Activated T-cell treated with anti-CD3 and anti-CD28 coated beads, Interleukin-2, amount 50 U/mL, for 24 hours (primary cell): Measurements from ENCODE around the gene ANO10.
"Not testable (repeated sequence)": the region's sequence is repeated elsewhere in the genome, so short reads cannot be mapped to it uniquely, and the experiment has no call there.

ENCODE experiments used
- DNase-seq: peaks from one replicate; pipeline ENCODE4 v3.0.0-alpha.2; 2020
- H3K27ac Mint-ChIP-seq: 2 replicates; pipeline ENCODE4 v1.8.0; 2020; ENCODE audit warnings: mild to moderate bottlenecking, mixed read lengths
- H3K27me3 Mint-ChIP-seq: 2 replicates; pipeline ENCODE4 v1.8.0; 2020; ENCODE audit warnings: mixed read lengths
- H3K36me3 Mint-ChIP-seq: 2 replicates; pipeline ENCODE4 v1.8.0; 2020; ENCODE audit warnings: low read depth, mixed read lengths
- H3K4me1 Mint-ChIP-seq: 2 replicates; pipeline ENCODE4 v1.8.0; 2020; ENCODE audit warnings: low read depth, mixed read lengths
- H3K4me3 Mint-ChIP-seq: 2 replicates; pipeline ENCODE4 v1.8.0; 2020; ENCODE audit warnings: mild to moderate bottlenecking, moderate library complexity, mixed read lengths
- H3K9me3 Mint-ChIP-seq: 2 replicates; pipeline ENCODE4 v1.8.0; 2020; ENCODE audit warnings: mixed read lengths

Gene ANO10

GRCh38 chr3:43621656-43622432, at the start of gene ANO10:
ANO10 (minus strand) TSS chr3:43622011; CDS start chr3:43605852, 16,159 bp downstream.
- Mint-ChIP-seq H3K36me3 (no peaks in the 10 kb centered on the region), H3K27ac (peak within 1 kb of the TSS; percentile 77), H3K4me3 (peak within 1 kb of the TSS; percentile 88), H3K27me3 (no peaks in the 10 kb centered on the region), H3K9me3 (no peaks in the 10 kb centered on the region), H3K4me1 (peaks cover 20% of the 10 kb centered on the region)
- DNase-seq, result peak; percentile 99

- DNase-seq, result no peak
- Mint-ChIP-seq H3K4me1 (no peaks in the 10 kb centered on the region), H3K4me3 (no peak overlapping the region), H3K27ac (no peak overlapping the region), H3K36me3 (no peaks in the 10 kb centered on the region), H3K9me3 (no peaks in the 10 kb centered on the region), H3K27me3 (peaks cover 22% of the 10 kb centered on the region)
Observed at GRCh38 chr3:43670635-43671522, 49.1 kb upstream of the ANO10 start.

GRCh38 chr3:43665011-43665410, 43.2 kb upstream of the ANO10 start:
- H3K27ac Mint-ChIP-seq, H3K9me3 Mint-ChIP-seq, H3K36me3 Mint-ChIP-seq, H3K4me1 Mint-ChIP-seq, H3K4me3 Mint-ChIP-seq, DNase-seq: not testable (repeated sequence)
- peaks cover 32% of the 10 kb centered on the region for H3K27me3 Mint-ChIP-seq

- DNase-seq, H3K4me3 Mint-ChIP-seq, H3K36me3 Mint-ChIP-seq, H3K9me3 Mint-ChIP-seq, H3K4me1 Mint-ChIP-seq, H3K27ac Mint-ChIP-seq: not testable (repeated sequence)
- H3K27me3 Mint-ChIP-seq, result peaks cover 17% of the 10 kb centered on the region
Observed at GRCh38 chr3:43661376-43661775, 39.6 kb upstream of the ANO10 start.

GRCh38 chr3:43659250-43659880, 37.6 kb upstream of the ANO10 start:
- peaks cover 5% of the 10 kb centered on the region for H3K9me3 Mint-ChIP-seq
- no peak overlapping the region for H3K27ac Mint-ChIP-seq
- no peaks in the 10 kb centered on the region for H3K4me1 Mint-ChIP-seq
- H3K27me3 Mint-ChIP-seq, result peaks cover 10% of the 10 kb centered on the region
- H3K4me3 Mint-ChIP-seq, result no peak overlapping the region
- DNase-seq, result no peak
- H3K36me3 Mint-ChIP-seq, result no peaks in the 10 kb centered on the region

GRCh38 chr3:43656390-43656789, 34.6 kb upstream of the ANO10 start:
- H3K9me3 Mint-ChIP-seq, H3K4me3 Mint-ChIP-seq, H3K27me3 Mint-ChIP-seq, DNase-seq, H3K36me3 Mint-ChIP-seq, H3K4me1 Mint-ChIP-seq, H3K27ac Mint-ChIP-seq: not testable (repeated sequence)

GRCh38 chr3:43650345-43650744, 28.5 kb upstream of the ANO10 start:
- no peak overlapping the region for H3K27ac Mint-ChIP-seq
- H3K4me3 Mint-ChIP-seq, result no peak overlapping the region
- no peaks in the 10 kb centered on the region for H3K9me3 Mint-ChIP-seq
- DNase-seq, result no peak
- no peaks in the 10 kb centered on the region for H3K4me1 Mint-ChIP-seq
- H3K36me3 Mint-ChIP-seq, result no peaks in the 10 kb centered on the region
- peaks cover 19% of the 10 kb centered on the region for H3K27me3 Mint-ChIP-seq

- Mint-ChIP-seq H3K36me3 (no peaks in the 10 kb centered on the region), H3K9me3 (no peaks in the 10 kb centered on the region), H3K4me1 (no peaks in the 10 kb centered on the region), H3K27me3 (peaks cover 23% of the 10 kb centered on the region), H3K4me3 (peak overlapping the region; percentile 9), H3K27ac (no peak overlapping the region)
- DNase-seq, result no peak
Observed at GRCh38 chr3:43649365-43649968, 27.7 kb upstream of the ANO10 start.

GRCh38 chr3:43648957-43649356, 27.1 kb upstream of the ANO10 start:
- Mint-ChIP-seq H3K36me3 (no peaks in the 10 kb centered on the region), H3K4me3 (no peak overlapping the region), H3K4me1 (no peaks in the 10 kb centered on the region)

GRCh38 chr3:43647331-43648166, 25.7 kb upstream of the ANO10 start:
- H3K9me3 Mint-ChIP-seq, result no peaks in the 10 kb centered on the region
- H3K27ac Mint-ChIP-seq, result no peak overlapping the region
- H3K4me1 Mint-ChIP-seq, result no peaks in the 10 kb centered on the region
- no peaks in the 10 kb centered on the region for H3K36me3 Mint-ChIP-seq
- DNase-seq, result no peak
- peaks cover 30% of the 10 kb centered on the region for H3K27me3 Mint-ChIP-seq
- H3K4me3 Mint-ChIP-seq, result no peak overlapping the region

More at GRCh38 chr3:43648957-43649356, 27.1 kb upstream of the ANO10 start:
- peaks cover 28% of the 10 kb centered on the region for H3K27me3 Mint-ChIP-seq
- H3K27ac Mint-ChIP-seq, result no peak overlapping the region
- DNase-seq, result no peak
- no peaks in the 10 kb centered on the region for H3K9me3 Mint-ChIP-seq

GRCh38 chr3:43644443-43644842, 22.6 kb upstream of the ANO10 start:
- H3K27ac Mint-ChIP-seq, result no peak overlapping the region
- no peak overlapping the region for H3K4me3 Mint-ChIP-seq
- H3K4me1 Mint-ChIP-seq, result no peaks in the 10 kb centered on the region
- no peaks in the 10 kb centered on the region for H3K9me3 Mint-ChIP-seq
- DNase-seq, result no peak
- H3K27me3 Mint-ChIP-seq, result peaks cover 23% of the 10 kb centered on the region
- no peaks in the 10 kb centered on the region for H3K36me3 Mint-ChIP-seq

- DNase-seq, result no peak
- Mint-ChIP-seq H3K9me3 (no peaks in the 10 kb centered on the region), H3K36me3 (no peaks in the 10 kb centered on the region), H3K27me3 (peaks cover 18% of the 10 kb centered on the region), H3K4me1 (peaks cover 8% of the 10 kb centered on the region), H3K27ac (no peak overlapping the region), H3K4me3 (no peak overlapping the region)
Observed at GRCh38 chr3:43641306-43642114, 19.7 kb upstream of the ANO10 start.

- H3K27me3 Mint-ChIP-seq, result peaks cover 13% of the 10 kb centered on the region
- H3K27ac Mint-ChIP-seq, result no peak overlapping the region
- H3K36me3 Mint-ChIP-seq, result no peaks in the 10 kb centered on the region
- no peak overlapping the region for H3K4me3 Mint-ChIP-seq
- H3K9me3 Mint-ChIP-seq, result no peaks in the 10 kb centered on the region
- H3K4me1 Mint-ChIP-seq, result peaks cover 8% of the 10 kb centered on the region
- DNase-seq, result no peak
Observed at GRCh38 chr3:43640681-43641080, 18.9 kb upstream of the ANO10 start.
